Stimulated activated CD8-positive, alpha-beta memory T cell treated with anti-CD3 and anti-CD28 coated beads, Interleukin-2, amount 100 ng/mL, for 48 hours (primary cell): Measurements from ENCODE around the gene RUSF1.

Experiments
- DNase-seq, 2 donors: peaks; one replicate each; pipeline ENCODE4 v3.0.0-alpha.2; 2020; ENCODE audit warnings: low read depth in 2 of 2

Gene RUSF1

DNA sequence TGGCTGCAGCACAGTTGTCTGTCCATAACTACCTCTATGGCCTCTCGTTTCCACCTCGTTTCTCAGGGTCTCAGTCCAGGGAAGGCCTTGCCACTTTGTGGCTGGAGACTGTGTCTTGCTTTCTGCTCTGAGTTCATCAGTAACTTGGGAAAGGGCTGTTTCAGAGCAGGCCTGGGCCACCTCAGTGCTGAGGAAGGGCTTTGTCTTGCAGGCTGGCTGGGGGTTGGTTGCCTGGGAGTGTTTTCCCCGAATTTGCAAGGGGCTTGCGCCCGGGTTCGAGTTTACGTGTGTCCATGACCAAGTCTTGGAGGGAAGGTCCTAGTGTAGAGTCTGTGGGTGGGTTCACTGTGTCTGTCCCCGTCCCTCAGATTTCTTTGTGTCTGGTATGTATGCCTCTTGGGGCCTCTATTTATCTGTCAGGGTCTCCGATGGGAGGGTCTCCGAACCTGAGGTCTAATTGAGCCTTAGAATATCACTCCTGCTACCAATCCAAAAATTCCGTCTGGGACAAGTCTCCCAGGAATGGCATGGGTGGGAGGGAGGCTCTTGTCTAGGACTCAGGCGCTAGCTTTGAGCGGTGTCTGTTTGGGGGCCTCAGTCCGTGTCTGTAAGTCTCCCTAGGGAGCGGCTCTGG is 36.8 kb downstream of the RUSF1 start:
- no peak for DNase-seq

DNA sequence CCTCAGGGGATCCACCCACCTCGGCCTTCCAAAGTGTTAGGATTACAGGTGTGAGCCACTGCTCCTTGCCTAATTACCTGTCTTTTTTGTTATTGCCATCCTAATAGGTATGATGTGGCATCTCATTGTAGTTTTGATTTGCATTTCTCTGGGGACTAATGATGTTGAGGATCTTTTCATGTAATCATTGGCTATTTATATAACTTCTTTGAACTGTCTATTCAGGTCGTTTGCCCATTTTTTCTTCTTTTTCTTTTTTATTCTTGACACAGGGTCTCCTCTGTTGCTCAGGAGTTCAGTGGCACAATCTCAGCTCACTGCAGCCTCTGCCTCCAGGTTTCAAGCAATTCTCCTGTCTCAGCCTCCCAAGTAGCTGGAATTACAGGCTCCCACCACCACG is 37.6 kb downstream of the RUSF1 start:
- DNase-seq: no peak

DNA sequence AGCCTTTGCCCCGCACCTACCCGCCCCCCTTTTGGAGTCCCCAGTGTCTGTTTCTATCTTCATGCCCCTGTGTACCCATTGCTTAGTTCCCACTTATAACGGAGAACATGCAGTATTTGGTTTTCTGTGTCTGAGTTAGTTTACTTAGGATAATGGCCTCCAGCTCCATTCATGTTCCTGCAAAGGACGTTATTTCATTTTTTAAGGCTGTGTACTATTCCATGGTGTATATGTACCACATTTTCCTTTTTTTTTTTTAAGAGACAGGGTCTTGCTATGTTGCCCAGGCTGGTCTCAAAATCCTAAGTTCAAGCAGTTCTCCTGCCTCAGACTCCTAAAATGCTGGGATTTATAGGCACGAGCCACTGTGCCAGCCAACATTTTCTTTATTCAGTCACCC is 40.3 kb downstream of the RUSF1 start:
- DNase-seq: no peak

DNA sequence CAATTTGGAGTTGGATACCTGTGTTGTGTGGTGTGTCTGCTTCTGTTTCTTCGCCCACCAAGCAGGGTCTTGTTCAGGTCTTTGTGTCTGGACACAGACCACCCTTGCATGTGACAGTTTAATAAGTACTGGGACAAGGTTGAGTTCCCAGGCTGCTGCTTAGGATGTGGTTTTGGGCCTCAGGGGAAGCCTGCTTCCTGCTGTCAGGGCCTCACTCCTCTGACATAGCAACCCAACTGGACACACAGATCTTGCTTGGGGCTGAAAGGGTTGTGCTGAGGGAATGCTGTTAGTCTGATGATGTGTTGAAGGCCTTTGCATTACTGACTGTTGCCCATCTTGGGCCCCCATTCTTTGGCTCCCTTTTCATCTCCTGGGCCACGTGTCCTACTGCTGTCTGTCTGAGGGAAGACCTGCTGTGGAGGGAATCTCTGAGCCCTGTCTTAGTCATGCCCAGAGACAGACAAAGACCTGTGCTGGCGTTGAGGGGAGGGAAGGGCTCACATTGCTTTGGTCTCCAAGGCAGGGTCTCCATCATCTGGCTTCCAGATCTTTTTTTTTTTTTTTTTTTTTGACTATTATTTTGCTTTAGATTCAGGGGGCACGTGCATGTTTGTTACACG is 40.9 kb downstream of the RUSF1 start:
- DNase-seq: no peak

DNA sequence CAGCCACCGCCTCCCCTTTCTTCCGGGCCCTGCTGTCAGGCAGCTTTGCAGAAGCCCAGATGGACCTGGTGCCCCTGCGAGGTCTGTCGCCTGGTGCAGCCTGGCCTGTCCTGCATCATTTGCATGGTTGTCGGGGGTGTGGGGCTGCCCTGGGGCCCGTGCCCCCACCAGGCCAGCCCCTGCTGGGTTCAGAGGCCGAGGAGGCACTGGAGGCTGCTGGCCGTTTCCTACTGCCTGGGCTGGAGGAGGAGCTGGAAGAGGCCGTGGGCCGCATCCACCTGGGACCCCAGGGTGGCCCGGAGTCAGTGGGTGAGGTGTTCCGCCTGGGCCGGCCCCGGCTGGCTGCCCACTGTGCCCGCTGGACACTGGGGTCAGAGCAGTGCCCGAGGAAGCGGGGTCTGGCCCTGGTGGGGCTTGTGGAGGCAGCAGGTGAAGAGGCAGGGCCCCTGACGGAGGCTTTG is 41.8 kb downstream of the RUSF1 start:
- no peak for DNase-seq

DNA sequence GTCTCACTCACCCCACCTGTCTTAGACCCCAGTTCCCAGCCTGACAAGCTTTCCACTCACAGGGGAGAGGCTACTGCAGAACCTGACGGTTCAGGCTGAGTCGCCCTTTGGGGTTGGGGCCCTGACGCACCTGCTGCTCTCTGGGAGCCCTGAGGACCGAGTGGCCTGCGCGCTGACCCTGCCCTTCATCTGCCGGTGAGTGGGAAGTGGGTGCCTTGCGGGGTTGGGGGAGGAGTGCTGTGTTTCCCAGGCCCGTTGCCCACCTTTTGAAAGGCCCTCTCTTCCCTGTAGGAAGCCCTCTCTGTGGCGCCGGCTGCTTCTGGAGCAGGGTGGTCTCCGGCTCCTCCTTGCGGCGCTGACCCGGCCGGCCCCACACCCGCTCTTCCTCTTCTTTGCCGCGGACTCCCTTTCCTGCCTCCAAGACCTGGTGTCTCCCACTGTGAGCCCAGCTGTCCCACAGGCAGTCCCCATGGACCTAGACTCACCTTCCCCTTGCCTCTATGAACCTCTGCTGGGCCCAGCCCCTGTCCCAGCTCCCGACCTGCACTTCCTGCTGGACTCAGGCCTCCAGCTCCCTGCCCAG is 42.3 kb downstream of the RUSF1 start:
- no peak for DNase-seq

DNA sequence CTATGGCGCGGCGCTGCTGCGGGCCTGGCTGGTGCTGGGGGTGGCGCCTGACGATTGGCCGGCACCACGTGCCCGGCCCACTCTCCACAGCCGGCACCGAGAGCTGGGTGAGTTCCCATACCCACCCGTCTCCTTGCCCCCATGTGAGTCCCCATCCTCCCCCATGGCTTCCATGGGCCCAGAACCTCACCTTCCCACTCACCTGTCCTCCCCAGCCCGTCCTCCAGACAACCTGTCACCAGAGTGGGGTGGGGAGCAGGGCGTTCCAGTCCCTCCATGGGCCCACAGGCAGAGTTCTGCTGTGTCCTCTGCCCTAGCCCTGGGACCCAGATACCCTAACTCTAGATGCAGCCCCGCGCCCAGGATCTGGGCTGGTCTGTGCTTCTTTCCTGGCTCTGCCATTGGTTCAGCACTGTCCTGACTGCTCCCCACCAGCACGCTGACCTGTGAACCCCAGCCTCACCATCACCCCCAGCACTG is 43.4 kb downstream of the RUSF1 start:
- DNase-seq: no peak

DNA sequence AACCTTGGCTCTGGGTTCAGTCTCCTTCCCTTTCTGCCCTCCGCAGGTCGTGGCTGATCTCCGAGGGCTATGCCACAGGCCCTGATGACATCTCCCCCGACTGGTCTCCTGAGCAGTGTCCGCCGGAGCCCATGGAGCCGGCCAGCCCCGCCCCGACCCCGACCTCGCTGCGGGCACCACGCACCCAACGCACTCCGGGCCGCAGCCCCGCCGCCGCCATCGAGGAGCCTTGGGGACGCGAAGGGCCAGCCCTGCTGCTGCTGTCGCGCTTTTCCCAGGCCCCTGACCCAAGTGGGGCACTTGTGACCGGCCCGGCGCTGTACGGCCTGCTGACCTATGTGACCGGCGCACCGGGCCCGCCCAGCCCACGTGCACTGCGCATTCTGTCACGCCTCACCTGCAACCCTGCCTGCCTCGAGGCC is 43.8 kb downstream of the RUSF1 start:
- DNase-seq: no peak

DNA sequence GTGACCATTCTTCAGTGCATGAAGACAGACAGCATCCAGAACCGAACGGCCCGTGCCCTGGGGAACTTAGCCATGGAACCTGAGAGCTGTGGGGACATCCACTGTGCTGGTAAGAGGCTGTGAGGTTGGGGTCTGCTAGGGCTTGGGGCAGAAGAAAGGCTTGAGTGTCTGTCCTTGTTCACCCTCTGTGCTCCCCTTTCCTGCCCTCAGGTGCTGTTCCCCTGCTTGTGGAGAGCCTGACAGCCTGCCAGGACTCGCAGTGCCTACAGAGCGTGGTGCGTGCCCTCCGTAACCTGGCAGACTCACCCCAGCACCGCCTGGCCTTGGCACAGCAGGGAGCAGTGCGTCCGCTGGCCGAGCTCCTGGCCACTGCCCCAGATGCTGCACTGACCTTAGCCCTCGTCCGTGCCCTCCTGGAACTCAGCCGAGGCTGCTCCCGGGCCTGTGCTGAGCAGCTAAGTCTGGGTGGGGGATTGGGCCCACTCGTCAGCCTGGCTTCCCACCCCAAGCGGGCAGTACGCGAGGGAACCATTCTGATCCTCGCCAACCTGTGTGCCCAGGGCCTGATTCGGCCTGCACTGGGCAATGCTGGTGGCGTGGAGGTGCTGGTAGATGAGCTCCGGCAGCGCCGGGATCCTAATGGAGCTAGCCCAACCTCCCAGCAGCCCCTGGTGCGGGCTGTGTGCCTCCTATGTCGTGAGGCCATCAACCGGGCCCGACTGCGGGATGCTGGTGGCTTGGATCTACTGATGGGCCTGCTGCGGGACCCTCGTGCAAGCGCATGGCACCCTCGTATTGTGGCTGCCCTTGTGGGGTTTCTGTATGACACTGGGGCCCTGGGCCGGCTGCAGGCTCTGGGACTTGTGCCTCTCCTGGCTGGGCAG is 46.0 kb downstream of the RUSF1 start:
- no peak for DNase-seq

DNA sequence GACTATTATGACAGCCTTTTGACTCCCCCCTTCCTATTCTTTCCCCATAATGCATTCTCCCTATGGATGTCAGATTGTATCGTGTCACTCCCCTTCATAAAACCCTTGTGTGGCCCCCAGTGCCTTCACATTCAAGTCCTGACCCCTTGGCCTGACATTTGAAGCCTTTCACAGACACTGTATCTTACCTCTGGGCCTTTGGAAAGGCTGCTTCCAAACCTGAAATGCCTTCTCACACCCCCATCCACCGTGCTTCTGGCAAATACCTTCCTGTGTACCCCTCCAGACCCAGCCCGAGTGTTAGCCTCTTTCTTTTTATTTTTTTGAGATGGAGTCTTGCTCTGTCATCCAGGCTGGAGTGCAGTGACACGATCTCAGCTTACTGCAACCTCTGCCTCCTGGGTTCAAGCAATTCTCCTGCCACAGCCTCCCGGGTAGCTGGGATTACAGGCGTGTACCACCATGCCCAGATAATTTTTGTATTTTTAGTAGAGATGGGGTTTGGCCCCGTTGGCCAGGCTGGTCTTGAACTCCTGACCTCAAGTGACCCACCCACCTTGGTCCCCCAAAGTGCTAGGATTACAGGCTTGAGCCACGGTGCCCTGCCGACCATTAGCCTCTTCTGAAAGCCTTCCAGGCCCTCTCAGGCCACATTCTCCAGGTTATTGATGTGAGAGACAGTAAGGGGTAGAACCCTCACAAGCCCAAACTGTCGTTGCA is 46.8 kb downstream of the RUSF1 start:
- no peak for DNase-seq

DNA sequence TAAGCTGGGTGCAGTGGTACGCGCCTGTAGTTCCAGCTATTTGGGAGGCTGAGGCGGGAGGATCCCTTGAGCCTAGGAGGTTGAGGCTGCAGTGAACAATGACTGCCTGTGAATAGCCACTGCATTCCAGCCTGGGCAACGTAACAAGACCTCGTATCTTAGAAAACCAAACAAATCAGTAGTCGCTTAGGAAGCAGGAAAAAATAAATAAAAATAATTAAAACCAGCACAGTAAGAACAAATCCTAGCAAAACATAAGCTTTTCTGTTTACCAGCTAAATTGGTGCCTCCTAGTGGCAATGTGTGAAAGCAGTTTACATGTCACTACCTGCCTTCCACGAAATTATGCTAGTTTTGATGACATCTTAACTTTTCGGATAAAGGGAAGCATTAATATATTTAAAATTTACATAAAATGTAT is 47.6 kb downstream of the RUSF1 start:
- no peak for DNase-seq

DNA sequence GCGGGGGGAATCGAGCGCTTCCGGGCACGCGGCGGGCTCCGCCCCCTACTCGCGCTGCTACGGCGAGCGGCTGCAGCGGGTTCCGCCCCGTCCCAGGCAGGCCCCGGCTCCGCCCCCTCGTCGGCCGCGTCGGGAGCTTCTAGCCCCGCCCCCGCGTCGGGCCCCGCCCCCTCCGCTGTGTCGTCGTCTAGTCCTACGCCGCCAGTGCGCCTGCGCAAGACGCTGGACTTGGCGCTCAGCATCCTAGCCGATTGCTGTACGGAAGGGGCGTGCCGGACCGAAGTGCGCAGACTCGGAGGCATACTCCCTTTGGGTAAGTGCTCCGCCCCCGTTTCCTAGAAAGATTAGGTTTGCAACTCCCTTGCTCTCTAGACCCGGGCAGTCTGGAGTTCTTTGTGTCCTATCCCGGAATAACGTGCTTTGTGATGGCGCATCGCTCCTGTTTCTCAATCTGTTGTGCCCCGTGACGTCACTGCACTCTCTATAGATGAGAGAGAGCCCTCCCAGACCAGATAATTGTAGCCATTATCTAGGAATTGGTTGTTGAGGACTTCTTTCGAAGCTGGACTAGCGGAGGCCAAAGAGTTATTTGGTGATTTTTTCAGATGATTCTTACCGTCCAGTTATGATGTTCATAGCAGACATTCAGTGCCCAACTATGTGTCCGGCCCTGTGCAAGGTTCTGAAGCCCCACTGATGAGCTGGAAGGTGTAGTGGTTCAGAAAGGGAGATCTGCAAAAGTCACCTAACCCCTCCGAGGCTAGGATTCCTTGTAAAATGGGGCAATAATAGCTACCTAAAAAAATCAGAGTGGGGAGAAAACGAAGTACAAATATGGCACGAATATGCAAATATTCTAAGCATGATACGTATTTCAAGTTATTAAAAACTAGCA is 48.3 kb downstream of the RUSF1 start:
- DNase-seq: peak; percentile 100

DNA sequence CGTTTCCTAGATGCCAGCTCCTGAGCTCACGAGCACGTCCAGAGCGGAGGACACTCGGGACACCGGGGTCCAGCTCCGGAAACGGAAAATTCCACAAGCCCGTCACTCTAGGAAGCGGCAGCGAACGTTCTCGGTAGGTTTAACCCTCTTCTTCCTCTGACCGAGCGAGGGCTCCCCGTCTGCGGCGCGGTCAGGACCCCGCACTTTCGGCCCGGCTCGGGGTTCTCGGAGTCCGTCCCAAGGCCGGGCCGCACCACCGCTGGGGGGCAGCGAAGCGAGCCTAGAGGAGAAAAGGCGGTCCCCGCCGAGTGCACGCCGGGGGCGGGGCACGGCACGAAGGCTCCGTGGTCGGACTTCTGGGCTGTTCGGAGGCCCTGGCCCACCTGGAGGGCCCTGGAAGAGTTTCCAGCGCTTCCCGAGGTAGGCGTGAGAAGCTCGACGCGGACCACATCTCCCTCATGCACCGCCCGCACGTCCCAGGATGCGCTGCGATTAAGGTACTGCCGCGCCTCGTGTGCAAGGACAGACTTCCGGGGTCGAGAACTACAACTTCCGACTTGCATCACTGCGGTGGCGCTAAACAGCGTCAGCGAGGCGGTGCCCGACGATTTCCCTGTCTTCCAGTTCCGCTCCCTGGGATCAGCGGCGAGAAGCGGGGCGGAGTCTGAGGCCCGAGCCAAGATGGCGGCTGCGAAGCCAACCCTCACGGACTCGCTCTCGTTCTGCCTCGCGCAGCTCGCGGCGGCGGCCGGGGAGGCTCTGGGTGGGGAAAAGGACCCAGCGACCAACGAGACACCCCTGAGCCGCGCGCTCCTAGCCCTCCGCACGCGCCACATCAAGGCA is 49.1 kb downstream of the RUSF1 start, which contains the start of gene ARMC5:
Gene ARMC5 (plus strand): TSS at position 658 of the 843 bp plus-strand sequence. CDS start 24 bp downstream, at position 682.
- DNase-seq: peak; percentile 92 to 94

DNA sequence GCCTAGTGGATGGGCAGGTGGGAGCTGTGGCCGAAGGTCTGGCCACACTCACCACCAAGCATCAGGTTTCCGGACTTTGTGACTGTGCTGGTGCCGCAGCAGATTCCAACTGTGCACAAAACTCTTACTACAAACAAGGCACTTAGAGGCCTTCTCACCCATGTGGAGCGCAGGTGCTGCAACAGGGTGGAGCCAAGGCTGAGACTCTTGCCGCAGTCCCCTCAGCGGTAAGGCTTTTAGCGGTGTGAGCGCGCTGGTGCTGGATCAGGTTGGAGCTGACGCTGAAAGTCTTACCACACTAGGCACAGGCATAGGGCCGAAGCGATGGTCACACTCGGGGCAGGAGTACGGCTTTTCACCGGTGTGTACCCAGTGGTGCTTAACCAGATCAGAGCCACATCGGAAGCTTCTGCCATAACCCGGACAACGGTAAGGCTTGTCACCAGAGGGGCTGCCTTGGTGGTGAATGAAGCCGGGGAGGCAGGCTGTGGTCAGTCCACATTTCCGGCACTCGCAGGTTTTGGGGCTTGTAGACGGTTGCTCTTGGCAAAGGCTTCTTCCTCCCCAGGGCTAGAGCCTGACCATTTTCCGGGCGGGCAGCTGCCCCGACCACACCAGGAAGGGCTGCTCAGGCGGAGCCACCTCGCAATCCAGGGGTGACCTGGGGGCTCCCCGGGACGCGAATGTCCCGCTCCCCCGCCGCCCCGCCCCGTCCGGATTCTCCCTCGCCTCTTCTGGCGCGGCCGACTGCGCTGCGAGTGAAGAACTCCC is 49.9 kb downstream of the RUSF1 start:
- peak in 1 of 2 donors; percentile 28 for DNase-seq

DNA sequence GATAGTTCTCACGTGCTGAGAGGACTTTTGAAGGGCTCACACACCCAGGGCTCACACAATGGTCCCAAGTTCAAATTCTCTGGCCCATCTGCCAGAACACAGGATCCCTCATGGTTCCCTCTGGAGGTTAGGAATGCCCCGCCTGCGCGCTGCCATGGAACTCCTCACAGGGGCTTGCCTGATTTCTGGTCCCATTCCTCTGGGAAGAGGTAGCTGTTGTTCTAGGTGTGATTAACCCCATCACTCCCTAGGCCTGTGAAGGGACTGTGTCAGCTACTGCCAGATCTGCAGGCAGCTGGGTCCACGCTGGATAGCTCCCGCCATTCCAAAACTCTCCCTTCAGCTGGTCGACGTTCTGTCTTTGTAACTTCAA is 51.2 kb downstream of the RUSF1 start:
- no peak for DNase-seq

DNA sequence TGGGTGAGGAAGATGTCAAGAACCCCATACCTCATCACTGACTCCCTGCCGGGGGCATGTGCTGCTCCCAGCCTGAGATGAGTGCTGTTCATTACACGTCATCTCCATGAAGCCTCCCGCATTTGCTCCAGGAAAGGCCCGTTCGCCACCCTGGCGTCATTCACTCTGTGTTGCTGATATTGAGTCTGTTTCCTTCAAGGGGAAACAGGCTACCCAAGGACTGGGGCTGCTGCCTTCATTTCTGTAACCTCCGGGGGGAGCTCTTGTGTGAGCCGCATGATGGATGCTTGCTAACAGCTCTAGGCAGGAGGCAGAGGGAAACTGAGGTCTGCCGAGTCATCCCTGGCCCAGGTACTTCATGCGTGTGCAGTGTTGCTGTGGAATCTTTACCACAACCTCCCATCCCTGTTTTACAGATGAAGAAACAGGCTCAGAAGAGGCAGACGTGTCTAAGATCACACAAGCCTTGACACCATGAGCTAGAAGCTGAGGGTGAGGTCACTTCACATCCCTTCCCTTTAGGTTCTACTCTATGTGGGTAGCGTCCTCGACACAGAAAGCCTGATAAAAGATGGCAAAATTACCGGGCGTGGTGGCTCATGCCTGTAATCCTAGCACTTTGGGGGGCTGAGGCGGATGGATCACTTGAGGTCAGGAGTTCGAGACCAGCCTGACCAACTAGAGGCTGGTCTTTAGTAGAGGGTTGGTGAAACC is 52.4 kb downstream of the RUSF1 start:
- DNase-seq: peak in 1 of 2 donors; percentile 19

DNA sequence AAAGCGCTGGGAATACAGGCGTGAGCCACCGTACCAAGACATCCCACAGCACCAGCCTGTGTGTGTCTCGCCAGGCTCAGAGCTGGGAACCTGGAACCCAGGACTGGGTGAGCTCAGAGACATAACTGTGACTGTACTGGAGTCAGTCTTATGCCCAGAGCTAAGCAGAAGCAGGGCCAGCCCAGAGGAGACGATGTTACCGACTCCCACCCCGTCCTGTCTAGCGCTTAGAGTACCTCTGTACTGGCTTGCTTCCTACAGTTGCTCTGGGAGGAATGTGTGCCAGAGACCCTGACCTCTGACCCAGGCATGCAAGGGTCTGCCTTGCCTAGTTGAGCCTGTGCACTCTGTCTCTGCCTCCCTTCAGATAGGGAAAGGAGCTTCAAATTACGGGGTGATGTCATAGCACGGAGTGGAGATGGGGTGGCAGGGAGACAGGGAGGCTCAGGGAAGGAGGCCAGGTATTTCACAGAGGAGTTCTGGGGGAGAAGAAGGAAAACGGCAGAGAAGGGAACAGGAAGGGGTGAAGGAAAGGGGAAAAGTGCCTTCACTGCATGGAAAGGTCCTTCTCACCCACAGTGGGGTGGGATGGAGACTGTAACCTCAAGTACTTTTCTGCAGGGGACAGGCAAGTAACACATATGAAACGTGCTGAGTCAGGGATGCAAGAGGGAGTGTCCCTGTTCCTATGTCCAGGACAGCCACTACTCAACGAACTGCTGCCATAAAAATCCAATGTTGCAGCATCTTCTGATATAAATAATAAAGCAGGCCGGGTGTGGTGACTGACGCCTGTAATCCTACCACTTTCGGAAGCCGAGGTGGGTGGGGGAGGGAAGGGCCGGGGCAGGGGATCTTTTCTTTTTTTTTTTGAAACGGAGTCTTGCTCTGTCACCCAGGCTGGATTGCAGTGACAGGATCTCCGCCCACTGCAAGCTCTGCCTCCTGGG is 54.7 kb downstream of the RUSF1 start:
- no peak for DNase-seq
